KG1 (cell line): ENCODE data around the gene KIZ.

Experiments
- DNase-seq: peaks from one replicate; lab custom pipeline; 2025; lab: John Stamatoyannopoulos, UW

Gene KIZ, protein sequence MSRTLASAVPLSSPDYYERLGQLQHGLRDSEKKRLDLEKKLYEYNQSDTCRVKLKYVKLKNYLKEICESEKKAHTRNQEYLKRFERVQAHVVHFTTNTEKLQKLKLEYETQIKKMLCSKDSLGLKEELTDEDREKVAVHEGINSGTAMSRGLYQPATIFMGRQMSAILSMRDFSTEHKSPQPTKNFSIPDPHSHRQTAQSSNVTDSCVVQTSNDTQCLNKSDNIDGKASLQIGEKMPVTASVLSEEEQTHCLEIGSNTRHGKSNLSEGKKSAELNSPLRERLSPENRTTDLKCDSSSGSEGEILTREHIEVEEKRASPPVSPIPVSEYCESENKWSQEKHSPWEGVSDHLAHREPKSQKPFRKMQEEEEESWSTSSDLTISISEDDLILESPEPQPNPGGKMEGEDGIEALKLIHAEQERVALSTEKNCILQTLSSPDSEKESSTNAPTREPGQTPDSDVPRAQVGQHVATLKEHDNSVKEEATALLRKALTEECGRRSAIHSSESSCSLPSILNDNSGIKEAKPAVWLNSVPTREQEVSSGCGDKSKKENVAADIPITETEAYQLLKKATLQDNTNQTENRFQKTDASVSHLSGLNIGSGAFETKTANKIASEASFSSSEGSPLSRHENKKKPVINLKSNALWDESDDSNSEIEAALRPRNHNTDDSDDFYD

DNA sequence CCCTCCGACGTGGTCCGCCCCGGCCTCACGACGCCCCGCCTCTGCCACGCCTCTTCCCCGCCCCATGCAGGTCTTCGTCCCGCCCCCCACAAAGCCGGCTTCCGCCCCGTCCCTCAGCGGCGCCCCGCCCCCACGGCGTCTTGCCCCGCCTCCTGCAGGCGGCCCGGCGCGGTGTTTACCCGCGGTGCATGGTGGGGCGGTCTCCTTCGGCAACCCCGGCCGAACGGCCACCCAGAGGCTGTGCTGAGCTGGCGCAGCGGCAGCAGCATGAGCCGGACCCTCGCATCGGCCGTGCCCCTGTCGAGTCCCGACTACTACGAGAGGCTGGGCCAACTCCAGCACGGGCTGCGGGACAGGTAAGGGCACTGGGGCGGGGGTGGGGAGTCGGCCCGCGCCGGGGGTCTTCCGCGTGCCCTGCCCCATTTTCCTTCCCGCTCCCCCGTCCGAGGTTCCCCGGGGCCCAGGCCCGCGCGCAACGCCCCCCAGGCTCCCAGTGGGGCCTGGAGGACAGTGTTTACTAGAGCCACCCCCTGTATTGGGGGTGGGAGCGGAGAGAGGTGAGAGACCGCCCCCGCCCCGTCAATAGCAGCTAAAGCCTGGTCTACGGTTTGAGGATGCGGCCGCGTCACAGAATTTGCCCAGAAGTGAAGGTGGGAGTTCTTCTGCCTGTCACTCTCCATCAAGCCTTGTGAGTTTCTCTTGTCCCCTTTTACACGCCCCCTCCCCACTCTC is at the start of gene KIZ:
KIZ (plus strand) TSS at position 234 of the 732 bp plus-strand sequence; CDS start at position 268, 34 bp downstream.
- peak; percentile 76 for DNase-seq

DNA sequence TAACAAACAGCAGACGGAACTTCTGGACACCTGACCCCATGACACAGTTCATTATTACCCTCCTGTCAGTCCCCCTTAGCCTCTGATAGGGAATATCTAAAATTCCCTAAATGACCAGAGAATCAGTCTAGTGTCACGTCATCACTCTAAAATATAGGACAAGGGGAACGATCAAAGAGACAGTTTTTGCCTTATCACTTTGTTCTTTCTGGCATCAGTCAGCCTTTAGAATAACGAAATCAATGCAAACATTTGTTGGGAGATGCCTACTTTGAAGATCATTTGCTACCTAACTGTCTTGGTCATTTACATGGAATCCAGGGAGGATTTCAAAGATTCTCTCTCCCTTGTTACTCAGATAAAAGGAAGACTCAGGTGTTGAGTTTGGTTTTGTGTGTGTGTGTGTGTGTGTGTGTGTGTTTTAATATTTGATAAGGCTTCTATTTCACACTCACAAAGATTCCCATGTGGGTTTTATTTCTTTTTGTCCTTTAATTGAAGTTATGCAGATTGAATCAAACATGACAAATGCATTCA is 48.0 kb upstream of the KIZ start:
- DNase-seq = no peak

DNA sequence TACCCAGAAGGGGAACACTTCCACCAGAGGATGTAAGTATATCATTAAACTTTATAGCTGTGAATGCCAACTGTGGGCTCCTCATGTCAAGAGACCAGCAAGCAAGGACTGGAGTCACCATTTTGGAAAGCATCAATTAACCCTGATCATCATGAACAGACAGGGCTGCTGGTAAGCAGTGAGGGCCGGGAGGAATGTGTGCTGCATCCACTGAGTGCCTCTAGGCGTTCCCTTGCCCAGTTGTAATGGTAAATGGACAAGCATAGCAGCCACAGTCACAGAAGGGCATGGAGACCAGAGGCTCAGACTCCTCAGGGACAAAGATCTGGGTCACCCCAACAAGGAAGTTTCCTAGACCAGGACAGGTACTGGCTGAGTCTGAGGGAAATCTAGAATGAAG is 43.3 kb upstream of the KIZ start:
- DNase-seq = no peak

DNA sequence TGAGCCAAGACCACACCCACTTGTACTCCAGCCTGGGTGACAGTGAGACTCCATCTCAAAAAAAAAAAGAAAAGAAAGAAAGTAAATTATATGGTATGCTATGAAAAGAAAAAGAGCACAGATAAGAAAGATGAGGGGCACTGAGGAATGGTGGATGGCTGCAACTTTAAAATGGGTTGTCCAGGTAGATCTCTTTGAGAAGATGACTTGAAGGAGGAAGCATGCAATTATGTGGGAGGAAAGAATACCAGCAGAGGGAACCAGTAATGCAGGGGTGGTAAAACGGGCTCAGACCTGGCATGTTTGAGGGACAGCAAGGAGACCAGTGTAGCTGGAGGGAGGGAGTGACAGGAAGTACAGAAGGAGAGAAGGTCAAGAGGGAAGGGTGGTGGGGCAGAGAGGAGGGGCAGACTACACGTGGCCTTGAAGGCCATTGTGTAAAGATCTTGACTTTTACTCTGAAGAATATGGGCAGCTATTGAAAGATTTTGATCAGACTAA is 42.0 kb upstream of the KIZ start:
- DNase-seq = no peak

DNA sequence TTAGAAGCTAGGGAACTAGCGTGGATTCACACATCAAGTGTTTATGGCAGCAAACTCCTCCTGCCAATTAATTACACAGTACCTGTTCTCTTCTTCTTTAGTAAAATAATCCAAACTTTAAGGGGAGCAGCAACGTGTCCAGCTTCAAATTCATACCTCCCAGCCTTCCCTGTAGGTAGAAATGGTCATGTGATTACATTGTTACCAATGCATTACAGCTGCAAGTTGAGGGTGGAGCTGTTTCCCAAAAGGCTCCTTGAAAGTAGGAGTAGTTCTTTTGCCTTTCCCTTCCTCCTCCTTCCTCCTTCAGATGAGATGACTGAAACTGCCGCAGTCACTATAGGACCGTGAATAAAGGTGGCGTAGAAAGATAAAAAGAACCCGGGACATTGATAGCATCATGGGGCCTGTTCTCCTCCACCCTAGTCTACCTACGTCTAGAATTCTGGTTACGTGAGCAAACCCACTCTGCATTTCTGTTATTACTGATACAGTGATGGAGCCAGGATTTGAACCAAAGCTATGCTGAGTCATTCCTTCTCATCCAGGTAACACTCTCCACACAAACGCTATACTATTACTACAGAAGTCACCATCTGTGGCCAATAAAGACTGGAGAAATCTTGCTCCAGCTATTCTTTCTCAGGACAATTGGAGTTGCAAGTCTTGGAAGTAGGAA is 37.9 kb upstream of the KIZ start:
- no peak for DNase-seq

DNA sequence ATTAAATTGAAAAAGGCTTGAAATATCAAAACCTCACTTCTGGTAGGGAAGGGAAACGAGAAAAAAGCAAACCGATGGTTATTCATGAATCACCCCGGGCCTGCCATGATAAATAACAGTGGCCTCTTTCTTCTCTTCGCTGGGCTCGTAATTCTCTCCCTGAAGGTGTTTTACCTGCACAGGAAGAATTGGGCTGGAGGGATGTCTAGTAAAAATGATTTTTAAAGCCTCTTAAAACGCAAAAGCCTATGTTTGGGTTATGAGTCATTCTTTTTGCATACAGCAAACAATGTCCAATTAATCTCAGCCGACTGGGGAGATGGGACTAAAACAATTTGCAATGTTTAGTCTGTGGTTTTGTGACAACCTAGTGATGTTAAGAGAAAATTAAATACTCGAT is 36.5 kb upstream of the KIZ start:
- DNase-seq = no peak

DNA sequence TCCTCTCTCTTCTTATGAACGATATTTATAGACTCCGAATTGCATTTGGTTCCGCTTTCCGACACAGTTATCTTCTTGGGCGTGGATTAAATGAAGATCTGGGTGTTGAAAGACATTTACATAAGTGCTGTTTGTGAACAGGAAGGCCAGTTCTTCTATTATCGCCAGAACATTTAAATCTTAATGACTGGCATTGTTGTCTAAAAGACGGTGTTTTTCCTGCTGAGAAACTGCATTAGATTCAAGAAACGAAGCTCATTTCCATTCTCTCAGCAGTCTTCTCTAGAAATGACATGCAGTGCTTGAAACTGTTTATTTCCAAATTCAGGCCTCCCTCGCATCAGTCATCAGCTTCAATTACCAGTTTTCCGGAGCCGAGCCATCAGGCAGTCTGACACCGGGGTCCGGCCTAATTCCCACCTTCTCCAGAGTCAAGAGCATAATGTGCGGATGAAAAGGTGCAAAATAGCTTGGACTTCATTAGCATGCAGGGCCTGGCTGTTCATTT is 35.7 kb upstream of the KIZ start:
- DNase-seq = no peak

DNA sequence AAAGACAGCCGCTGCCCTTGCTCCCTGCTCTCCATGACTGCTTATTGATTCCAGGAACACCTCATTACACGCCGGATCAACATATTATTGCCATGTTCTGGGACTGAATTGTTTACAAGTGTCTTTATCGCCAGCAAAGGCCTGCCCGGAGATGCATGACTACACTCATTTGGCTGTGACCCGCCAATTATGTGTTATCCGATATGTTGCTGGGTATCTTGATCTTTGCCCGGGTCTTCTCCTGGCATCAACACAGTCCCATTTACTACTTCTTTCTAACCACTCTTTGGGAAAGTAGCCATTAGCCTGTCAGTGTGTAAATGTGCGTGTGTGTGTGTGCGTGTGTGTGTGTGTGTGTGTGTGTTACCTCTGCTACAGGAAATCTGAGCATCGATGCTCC is 35.2 kb upstream of the KIZ start:
- no peak for DNase-seq

DNA sequence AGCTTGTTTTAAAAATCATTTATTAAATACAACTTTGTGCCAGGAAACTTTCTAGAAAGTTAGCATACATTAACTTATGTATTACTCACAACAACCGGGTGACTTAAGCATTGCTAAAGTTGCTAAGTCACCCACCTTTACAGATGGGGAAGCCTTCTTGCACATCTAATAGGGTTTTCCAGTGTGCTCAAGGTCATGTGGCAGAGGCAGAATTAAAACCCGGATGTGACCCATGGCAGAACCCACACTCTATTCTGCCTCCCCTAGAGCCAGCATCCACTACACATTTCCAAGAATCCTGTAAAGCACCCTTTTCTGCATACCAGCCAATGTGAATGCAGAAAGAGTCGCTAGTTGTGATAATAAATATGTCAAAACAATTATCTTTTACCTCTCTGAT is 33.1 kb upstream of the KIZ start:
- no peak for DNase-seq

DNA sequence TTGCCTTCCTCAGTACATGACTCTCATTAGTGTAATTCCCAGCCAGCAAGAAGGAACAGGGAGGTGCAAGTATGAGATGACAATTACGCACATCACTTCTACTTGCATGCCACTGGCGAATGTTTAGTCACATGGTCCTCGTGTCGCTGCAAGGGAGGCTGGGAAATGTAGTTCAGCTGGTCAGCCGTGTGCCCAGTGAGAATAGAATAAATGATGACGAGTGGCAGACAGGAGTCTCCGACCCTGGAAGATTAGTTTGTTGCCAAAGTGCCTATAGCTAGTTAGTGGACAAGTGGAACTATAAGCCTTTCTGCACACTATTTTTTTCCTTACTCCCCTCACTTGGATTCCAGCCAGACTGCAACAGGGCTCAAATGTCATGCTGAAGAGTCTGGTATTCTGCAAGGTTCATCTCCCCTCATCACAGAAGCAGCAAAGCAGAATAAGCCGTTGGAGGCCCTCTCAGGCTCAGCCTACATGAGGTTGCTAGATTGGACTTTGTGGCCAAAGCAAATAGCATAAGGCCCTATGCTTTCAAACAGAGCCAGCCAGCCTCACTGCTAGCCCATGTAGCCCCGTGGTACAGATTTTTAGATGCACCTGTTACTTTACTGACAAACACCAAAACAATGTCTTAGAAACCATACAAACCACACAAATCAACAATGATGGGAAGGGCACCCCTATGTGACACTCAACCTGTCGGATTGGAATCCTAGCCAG is 29.4 kb upstream of the KIZ start:
- DNase-seq = no peak

DNA sequence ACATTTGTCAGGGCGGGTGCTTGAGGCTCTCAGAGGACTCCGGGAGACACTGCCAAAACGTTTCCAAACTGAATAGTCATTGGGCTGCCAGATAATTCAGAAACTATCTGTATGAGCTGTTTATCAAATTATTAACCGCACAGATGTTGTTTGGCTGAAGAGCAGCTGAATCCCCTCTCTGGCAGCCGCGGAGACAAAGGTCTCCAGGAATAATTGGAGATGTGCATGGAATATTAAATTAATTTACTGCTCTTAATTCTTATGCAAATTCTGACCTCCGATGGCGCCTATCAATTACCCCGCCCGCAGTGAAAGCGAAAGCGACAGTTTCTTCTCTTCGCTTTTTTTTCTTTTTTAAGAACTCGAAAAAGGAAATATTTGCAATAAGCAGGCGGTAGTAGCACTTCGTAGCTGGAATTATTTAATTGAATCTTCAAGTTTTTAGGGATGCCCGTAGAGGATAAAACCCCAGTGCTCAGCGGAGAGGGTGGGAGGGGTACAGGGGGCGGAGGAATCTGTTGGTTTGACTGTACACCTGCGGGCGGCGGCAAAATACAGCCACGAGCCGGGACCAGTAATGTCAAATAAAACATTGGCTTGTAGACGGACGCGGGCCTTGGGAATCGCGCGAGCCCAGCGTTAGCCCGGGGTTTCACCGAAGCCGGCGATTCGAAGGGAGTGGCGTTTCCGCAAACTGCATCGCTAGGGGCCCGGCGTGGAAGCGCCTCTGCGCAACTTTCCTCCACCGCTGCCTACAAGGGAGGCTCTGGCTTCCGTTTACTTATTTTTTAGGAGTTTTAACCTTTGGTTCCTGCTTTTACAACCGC is 25.9 kb upstream of the KIZ start:
- peak; percentile 26 for DNase-seq

DNA sequence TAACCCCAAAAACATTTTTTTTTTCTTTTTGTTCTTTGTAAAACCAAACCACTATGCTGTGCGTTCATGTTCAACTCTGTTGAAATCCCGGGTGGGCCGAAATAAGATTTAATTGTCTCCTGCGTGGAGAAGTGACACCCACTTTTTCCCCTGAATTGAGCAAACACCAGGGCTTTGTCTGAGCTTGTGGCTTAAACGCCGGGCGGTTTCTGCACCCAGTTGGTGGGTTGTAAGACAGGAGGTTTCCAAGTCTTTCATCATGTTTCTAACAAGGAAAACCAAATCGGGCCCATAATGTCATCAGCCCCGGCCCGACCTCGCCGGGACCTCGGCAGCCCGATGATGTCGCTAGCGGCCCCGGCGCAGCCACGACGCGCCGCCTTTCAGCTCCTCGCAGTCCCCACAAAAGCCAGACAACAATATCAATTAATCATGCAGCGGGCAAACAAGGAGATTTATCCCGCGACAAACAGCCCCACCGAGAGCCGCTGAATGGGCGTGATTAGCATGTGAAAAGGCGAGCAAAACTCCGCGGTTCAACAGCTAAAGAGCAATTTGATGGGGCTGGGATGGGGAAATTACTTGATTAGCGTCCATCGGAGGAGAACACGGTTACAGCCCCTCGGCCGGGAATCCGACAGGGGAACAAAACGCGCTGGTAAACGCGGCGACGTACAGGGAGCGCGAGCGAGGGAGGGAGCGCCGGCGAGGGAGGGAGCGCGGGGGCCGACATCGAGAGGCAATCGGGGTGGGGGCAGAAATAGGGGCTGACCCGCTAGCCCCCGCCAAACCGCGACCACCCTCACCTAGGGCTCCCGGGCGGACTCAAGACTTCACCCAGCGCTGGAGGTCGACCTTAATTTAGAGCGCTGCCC is 25.1 kb upstream of the KIZ start:
- no peak for DNase-seq

DNA sequence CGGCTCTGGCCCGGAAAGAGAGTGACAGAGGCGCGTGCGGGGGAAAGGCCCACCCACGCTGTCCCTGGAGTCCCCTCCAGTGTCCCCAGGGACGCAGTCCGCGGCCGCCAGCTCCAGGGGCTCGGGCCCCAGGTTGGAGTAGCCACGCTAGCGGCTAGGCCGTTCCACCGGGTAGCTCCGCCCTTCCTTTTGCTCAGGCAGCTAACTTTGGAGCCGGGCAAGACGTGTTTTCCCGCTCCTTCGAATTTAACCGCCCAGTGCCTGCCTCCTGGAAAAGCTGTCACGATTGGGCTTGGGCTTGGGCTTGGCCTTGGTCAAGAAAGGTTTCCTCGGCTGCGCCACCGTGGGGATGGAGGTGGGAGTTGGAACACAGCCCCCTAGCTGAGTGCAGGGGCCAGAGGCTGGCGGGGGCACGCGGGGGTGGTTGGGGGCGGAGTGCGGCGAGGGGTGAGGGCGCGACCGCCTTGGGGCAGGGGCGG is 24.4 kb upstream of the KIZ start:
- no peak for DNase-seq

DNA sequence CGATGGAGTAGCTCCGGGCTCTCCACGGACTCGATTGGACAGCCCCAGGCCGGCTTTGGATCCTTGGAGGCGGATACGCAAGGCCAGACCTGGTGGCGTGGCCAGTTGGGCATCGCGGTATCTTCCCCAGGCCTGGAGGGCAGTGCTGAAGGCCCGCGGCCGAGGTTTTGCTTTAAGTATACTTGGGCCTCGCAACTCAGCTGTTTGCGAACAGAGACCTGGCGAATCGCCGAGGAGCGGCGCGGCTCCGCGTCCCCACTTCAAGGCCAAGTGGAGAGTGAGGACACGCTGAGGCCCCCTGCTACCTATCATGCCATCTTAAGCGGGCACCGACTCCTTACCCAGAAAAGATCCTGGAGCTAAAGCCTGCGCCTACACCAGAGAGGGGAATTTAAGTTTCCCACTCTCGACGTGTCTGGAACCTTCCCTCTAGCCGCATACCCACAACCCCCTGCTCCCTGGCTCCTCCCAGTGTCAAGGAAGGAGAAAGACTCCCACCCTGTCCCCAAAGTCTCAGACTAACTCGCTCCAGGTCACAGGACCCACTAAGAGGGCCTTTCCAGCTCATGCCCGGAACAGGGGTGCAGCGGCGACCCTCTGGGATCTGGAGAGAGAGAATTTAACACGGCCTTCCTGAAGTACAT is 23.8 kb upstream of the KIZ start:
- no peak for DNase-seq

DNA sequence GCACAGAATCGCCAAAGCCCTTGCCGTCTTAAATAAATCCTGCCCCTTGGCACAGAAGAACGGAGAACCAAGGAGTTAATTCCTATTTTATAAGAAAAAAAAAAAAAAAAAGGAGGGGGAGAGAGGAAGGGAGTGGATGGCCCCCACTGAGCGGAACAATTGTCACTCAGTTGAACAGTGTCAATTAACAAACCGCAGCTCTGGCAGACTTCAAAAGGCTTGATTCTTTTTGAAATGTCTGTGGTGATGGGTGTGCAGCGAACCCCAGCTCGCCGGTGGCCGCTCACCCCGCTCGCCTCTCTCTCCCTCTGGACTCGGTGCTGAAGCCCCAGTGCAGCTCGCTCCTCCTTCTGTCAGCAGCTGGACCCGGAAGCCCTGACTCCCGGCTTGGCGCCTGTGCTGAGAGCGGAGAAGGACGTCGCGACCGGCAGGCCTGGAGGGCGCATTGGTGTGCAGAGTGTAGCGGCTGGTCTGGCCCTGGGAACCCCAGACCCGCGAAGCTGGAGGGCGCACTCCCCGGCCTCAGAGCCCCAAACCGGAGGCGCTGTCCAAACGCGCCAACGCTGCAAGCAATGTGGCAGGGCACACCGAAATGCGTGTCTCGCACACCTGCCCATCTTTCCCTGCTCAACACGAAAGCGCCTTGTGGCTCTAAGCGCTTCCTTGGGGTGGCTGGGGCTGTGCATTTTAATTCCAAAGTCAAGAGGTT is 23.1 kb upstream of the KIZ start:
- DNase-seq = no peak

DNA sequence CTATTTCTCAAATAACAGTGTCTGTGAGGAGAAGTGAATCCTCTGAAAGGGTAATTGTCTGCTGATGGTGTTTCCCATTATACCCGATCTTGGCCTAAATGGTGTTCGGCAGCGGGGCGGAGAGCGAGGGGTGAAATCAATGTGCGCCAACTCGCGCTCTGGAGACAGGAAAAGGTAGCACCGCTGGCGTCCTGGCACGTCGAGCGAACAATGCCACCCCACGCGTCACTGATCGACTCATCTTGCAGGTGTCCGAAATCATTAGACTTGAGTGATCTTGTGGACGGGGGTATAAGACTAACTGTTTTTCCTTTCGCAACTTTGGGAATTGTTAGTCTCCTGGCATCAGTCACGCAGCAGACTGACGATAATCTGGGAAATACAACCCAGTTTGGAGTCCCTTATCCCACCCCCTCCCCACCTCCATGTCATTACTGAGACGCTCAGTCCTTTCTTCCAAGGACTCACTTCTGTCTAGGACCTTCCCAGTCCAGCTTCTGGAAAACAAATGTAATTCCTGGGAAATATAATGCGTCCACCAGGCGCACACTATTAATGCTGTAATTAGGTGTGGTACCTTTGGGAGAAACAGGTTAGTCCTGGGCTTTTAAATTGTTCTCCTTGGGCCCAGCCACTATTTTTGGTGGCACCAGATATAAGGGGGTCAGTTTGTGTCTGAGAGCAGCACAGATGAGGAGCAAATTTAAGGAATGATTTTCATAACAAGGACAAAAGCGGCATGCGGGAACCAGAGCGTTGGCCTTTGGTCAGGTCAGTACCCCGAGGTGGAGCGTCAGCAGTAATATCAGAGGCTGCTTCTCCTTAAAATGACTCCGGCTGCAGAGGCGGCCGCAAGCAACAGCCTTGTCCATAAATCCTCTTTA is 22.1 kb upstream of the KIZ start:
- DNase-seq = no peak

DNA sequence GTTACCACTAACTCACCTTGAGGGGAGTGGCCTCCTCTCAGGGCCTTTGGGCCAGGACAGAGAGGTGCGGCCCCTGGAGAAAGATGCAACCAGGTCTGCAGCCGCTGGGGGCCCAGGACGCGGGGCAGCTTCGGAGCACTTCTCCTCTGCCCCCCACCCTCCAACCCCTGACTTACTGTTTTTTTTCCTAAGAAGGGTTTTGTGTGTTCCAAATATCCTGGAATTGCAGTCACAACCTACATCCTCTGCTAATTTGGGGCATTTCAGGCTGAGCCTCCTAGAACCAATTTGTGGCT is 21.5 kb upstream of the KIZ start:
- no peak for DNase-seq
